ENCODE data around the gene DCUN1D1.

DNA sequence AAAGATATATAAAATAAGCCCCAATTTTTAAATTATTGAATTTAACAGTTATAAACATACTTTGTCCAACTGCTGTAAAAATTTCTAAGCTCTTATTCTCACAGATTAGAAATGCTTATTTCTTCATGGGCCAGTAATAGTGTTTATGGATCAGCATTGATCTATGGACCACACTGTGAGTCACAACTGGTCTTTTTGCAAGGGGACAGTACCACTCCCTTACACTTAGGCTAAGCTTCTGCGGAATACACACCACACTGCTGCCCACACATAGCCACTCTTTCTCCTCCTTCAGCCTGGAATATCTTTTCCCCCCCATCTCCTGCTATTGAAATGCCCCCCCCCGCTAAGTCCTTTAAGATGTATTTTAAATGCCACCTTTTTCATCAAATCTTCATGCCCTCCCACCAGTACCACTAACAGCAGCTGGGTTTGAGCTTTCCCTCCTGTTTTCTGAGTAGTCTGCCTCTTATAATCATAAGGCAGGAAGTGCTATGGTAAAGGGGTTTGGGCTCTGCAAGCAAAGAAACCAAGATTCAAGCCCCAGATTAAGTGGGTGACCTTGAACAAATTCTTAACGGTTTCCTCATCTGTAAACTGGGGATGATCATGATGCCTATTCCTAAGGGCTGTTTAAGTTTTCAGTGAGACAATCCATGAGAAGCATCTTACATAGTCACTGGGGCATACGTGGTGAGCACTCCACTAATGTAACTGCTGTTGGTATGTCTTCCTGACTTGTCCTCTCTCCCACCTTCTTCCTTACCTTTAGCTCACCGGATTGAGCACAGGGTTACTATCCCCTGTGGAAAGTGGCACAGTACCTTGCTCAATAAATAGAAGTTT is 69.2 kb downstream of the DCUN1D1 start:
- TF ChIP-seq CTBP1 (IDR thresholded peaks at IDR 0.05; ENCODE audit: borderline replicate concordance) (no peak), L3MBTL2 (conservative IDR thresholded peaks at IDR 0.05) (no peak), FOXM1 (IDR thresholded peaks at IDR 0.05; ENCODE audit: borderline replicate concordance) (no peak), ZNF384 (IDR thresholded peaks at IDR 0.05) (no peak), ARNT (IDR thresholded peaks at IDR 0.05) (no peak), TARDBP (IDR thresholded peaks at IDR 0.05) (no peak), SP1 (IDR thresholded peaks at IDR 0.05) (no peak), FOXA1 (IDR thresholded peaks at IDR 0.05) (no peak), SUZ12 (IDR thresholded peaks at IDR 0.05) (no peak), ELF4 (IDR thresholded peaks at IDR 0.05) (no peak), HDGF (IDR thresholded peaks at IDR 0.05; ENCODE audit: borderline replicate concordance) (no peak)
